ENCODE data around the gene GJD3. TPM values are rescaled to one million over a fixed set of nuclear protein-coding genes. Genes with fewer than 3 reads are reported as not detected.

GJD3 gene
- total RNA-seq, 1 donor from 2014 or later = not detected

DNA sequence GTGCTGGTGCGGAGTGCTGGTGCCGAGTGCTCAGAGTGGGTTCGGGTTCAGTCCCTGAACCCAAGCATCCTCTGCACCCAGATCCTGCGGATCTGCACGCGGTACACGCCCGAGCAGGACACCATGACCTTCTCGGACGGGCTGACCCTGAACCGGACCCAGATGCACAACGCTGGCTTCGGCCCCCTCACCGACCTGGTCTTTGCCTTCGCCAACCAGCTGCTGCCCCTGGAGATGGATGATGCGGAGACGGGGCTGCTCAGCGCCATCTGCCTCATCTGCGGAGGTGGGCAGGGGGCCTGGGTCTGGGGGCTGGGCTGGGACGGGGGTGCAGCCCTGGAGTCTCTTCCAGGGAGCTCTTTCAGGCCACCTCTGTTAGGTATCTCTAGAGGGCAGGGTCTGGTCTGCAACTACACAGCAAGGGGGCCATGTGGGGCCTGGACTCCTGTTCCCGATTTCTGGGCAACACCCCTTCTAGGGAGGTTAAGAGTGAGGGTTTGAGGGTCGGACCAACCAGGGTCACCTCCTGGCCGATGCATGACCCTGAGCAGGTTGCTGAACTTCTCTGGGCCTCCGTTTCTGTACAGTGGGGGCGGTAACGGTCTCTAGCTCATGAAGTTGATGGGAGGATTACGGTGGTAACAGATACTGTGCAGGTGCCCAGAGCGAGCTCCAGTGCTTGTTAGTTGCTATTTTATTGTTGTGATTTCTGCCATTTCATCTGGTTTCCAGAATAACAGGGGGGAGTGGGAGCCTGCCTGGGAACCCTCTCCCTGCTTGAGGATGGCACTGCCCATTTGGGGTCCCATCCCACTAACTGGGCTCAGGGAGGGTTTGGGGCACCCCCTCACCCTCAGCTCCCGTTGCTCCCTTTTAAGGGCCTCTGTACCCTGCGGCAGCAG lies 10.1 kb downstream of the GJD3 start:
- intact Hi-C loops (cut with micrococcal nuclease) = loop anchor here (1.0 to 10.0 kb wide), 6 partner anchors 32 to 373 kb away; partner anchors contain the start of genes TOP2A and WIPF2

GRCh38 chr17:40352779-40353394 lies 11.7 kb downstream of the GJD3 start:
- intact Hi-C loops (cut with micrococcal nuclease) = loop anchor here (10.0 kb wide), 1 partner anchor 138 kb away; the partner anchor contains the start of gene WIPF2

DNA sequence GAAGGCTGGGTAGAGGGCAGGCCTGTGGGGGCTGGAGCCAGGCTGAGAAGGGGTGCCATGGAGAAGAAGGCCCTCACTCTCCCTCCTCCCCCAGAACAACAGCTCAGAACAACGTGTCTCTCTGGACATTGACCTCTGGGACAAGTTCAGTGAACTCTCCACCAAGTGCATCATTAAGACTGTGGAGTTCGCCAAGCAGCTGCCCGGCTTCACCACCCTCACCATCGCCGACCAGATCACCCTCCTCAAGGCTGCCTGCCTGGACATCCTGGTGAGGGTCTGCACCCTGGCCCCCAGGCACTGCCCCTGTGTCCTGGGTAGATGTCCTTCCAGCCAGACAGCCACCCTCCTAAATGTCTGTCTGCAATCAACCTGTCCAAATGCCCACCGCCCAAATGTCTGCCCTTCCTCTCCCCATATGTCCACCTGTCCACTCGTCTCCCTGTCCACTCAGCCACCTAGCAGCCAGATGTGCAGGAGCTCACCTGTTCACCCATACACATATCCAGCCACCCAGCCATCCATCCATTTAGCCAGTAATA lies 12.2 kb downstream of the GJD3 start:
- intact Hi-C loops (cut with micrococcal nuclease) = loop anchor here (10.0 kb wide), 1 partner anchor 138 kb away; the partner anchor contains the start of gene WIPF2

DNA sequence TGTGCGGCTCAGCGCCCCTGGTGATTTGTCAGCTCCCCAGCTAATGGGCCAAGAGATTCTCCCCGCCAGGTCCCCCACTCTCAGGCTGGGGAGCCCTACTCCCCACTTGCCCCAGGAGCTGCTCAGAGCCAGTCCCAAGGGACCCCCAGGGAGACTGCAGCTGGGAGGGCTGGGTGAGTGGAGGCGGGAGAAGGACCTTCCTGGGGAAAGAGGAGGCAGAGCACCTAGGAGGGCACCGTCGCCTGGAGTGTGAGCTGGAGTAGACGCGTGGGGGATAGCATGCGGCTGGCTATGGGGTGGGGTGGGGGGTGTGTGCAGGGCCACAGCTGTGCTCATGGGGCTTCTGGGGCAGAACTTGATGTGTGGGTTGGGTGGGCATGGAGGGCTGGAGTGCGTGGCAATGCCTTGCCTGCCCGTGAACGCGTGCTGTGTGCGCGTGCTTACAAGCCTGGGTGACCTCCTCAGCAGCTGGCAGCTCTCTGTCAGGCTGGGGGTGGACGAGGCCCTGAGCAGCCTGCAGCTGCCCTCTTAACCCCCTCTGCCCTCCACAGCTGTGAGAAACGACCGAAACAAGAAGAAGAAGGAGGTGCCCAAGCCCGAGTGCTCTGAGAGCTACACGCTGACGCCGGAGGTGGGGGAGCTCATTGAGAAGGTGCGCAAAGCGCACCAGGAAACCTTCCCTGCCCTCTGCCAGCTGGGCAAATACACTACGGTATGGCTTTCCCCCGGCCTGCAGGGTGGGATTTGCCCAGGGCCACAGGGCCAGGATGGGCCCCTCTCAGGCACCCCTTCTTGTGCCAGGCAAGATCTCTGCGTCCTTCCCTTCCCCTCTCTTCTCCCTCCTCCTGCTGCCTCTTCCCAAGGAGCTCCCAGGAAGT lies 12.9 kb downstream of the GJD3 start:
- intact Hi-C loops (cut with micrococcal nuclease) = loop anchor here (10.0 kb wide), 1 partner anchor 137 kb away; the partner anchor contains the start of gene WIPF2

DNA sequence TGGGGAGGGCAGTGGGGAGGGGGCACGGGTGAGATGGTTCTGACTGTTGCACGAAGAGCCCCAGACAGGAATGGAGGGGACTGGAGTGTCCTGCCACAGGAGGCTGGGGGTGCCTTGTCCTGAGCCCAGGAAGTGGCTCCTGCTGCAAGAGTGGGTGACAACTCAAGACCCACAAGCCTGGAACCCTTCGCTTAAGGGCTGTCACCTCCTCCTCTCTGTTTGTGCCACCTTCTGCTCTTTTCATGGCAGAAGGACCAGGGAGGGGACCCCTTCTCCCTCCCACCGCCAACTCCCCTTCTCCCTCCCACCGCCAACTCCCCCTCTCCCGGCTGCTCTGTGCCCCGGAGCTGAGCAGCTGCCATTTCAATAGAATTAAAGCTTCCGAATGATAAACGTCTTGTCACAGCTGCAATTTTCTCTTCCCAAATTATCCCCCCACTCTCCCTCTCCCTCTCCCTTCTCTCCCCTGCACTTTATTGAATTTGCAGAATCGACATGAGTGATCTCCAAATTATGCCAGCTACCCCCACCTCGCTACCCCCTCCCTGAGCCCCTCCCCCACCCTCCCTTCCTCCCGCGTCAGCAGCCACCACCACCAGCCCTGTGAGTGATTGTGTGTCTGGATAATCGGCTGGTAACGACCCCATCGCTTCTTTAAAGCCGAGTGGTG lies 13.7 kb downstream of the GJD3 start:
- intact Hi-C loops (cut with micrococcal nuclease) = loop anchor here (10.0 kb wide), 1 partner anchor 136 kb away; the partner anchor contains the start of gene WIPF2

GRCh38 chr17:40349895-40350688 lies 14.4 kb downstream of the GJD3 start:
- intact Hi-C loops (cut with micrococcal nuclease) = loop anchor here (10.0 kb wide), 1 partner anchor 135 kb away; the partner anchor contains the start of gene WIPF2

DNA sequence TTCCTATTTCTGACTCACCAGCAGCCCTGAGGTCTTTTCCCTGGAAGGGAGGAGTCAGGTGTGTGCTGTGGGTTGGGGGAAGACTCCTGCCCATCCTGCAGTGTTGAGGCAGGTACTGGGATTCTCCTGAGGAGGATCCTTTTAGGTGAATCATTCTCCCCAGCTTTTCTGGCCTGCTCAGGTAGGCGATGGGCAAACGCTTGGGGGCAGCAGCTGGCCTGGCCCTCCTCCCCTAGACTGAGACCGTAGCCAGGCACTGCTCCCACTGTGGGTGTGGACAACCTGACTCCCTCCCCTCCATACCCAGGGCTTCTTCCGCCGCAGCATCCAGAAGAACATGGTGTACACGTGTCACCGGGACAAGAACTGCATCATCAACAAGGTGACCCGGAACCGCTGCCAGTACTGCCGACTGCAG lies 15.1 kb downstream of the GJD3 start:
- intact Hi-C loops (cut with micrococcal nuclease) = no loop called here

- intact Hi-C loops (cut with micrococcal nuclease) = no loop called here
These were observed 15.7 kb downstream of the GJD3 start for GRCh38 chr17:40348562-40349476.

GRCh38 chr17:40348136-40348504 lies 16.4 kb downstream of the GJD3 start:
- intact Hi-C loops (cut with micrococcal nuclease) = no loop called here

- intact Hi-C loops (cut with micrococcal nuclease) = no loop called here
These were observed 17.0 kb downstream of the GJD3 start for GRCh38 chr17:40347319-40348135.

DNA sequence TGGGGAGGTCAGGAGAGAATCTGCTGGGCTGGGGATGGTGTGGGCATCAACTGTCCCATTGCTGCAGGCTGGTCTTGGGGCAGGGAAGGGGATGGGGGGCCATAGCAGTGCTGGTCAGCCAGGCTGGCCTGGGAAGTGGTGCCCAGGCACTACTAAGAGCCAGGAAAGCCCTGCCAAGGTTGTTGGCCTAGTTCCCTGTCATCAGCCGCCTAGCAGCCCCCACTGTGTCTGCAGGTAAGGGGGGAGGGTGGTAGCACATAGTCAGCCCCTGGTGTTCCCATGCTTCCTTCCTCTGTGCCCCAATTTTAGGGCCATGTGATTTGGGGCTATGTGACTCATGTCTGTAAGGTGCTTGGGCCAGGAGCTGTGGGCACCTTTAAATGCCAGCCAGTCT lies 17.8 kb downstream of the GJD3 start:
- intact Hi-C loops (cut with micrococcal nuclease) = no loop called here

GRCh38 chr17:40345994-40346764 lies 18.4 kb downstream of the GJD3 start:
- intact Hi-C loops (cut with micrococcal nuclease) = no loop called here

DNA sequence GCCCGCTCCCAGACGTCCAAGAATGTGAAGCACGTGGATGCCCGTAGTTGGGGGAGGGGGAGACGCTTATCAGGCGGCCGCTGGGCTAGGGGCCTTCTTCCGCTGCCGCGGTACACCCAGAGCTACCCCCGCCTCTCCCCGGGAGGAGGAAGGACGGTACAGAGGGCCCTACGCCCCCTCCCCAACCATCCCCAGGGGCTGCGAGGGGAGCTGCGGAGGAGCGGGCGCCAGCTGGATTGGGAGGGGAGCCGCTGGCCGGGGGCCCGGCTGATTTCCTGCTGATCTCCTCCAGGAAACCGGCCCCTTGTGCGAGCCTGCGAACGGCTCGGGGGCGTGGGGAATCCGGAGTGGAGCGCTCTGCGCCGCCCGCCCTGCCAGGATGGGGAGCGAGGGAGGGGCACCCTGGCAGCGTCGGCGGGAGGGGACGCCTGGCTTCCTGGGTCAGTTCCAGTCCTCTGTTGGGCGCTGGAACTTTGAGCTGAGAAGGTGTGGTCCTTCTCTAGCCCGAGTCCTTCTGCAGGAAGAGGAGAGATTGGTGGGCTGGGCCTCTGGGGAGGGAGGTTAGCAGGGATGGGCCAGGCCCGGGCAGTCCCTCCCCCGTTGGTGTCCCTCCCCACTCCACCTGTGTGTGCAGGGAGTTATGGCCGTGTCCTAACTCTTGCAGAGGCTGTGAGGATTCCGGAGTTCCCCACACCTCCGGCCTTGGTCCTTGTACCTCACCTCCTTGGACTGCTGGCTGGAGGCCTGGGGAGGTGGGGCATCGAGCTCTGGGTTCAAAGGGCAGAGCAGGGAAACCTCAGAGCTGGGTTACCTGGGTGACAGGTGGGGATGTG lies 19.2 kb downstream of the GJD3 start:
- intact Hi-C loops (cut with micrococcal nuclease) = no loop called here

- intact Hi-C loops (cut with micrococcal nuclease) = no loop called here
These were observed 19.9 kb downstream of the GJD3 start for GRCh38 chr17:40344421-40345160.
